GM23248 (cell line): ENCODE data around the gene ZNF470.

Experiments used
- EZH2 ChIP-seq: fragments of 200-600 bp; sonication (generic); IDR thresholded peaks from 2 replicates; pipeline ENCODE4 v1.6.1; 2018; ENCODE audit warnings: antibody characterized with exemption, mild to moderate bottlenecking; ENCODE audit not compliant: insufficient read depth, poor library complexity, severe bottlenecking
- EZH2phosphoT487 ChIP-seq: fragments of 200-600 bp; sonication (generic); IDR thresholded peaks from 2 replicates; pipeline ENCODE4 v1.6.1; 2018; ENCODE audit warnings: antibody characterized with exemption, moderate library complexity, mild to moderate bottlenecking, low read depth; ENCODE audit not compliant: insufficient read depth

GRCh38 chr19:56608274-56608964 is 41.2 kb downstream of the ZNF470 start:
- no peak for TF ChIP-seq EZH2
- no peak for TF ChIP-seq EZH2phosphoT487
